HG03575 (cell line): ENCODE results near the gene PLD2.

Experiments used
- ATAC-seq: cut with Tn5 transposase; IDR thresholded peaks from one replicate; pipeline ENCODE4 v1.9.1; 2021; ENCODE audit not compliant: unreplicated experiment, insufficient number of reproducible peaks, low FRiP score; ENCODE audit errors: extremely low read depth

PLD2 gene

DNA sequence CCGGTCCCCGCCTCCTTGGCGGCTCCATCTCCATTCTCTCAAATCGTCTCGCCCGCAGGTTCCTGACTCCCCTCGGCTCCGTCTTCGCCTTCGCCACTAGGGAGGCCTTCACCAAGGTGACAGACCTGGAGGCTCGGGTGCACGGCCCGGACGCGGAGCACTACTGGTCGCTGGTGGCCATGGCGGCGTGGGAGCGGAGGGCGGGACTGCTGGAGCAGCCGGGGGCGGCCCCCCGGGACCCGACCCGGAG lies 17.3 kb upstream of the PLD2 start:
- ATAC-seq: no peak

DNA sequence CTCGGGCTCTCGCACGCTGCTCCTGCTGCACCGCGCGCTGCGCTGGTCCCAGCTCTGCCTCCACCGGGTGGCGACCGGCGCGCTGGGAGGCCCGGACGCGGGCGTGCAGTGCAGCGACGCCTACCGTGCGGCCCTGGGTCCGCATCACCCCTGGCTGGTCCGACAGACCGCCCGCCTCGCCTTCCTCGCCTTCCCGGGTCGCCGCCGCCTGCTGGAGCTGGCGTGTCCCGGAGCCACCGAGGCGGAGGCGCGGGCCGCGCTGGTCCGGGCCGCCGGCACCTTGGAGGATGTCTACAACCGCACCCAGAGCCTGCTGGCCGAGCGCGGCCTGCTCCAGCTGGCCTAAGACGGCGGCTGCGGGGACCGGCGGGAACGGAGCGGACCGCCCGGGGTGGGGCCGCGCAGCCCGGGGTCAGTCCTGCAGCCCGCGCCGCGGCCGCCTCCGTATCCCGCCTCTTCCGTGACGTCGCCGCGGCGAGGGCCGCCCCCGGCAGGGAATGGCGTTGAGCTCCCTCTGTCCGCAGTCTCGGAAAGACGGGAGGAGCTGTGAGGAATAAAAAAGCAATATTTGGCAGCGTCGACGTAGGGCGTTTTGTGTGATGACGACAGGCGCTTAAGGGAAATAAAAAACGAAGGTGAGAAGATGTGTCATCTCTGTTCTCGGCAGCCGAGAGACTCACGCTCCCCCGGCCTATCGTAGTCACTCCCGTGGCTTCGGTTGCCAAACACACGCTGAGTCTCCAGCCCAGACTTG lies 16.8 kb upstream of the PLD2 start:
- no peak for ATAC-seq

DNA sequence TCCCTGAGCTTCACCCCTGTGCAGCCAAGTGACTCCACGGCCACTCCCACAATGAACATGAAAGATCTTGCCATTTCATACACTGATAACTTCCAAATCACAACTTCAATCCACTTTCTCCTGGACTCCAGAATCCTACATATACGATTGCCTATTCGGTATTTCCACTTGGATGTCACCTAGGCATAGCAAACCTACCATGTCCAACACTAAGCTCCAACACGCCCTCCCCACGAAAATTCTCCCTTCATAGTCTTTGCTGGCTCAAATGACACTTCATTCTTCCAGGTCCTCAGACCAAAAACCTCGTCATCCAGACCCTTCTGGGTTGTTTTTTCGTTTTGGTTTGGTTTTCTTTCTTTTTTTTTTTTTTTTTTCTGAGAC lies 16.3 kb upstream of the PLD2 start:
- ATAC-seq: no peak

DNA sequence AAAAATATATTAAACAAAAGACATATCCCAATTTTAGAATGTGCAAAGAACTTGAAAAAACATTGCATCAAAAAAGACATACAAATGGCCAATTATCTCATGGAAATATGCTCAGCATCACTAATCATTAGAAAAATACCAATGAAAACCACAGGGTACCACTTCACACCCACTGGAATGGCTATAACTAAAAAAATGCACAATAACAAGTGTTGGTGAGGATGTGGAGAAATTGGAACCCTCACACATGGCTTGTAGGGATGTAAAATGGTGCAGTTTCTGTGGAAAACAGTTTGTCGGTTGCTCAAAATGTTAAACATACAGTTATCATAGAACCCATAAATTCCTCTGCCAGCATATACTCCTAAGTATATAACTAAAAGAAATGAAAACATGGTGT lies 11.8 kb upstream of the PLD2 start:
- no peak for ATAC-seq

DNA sequence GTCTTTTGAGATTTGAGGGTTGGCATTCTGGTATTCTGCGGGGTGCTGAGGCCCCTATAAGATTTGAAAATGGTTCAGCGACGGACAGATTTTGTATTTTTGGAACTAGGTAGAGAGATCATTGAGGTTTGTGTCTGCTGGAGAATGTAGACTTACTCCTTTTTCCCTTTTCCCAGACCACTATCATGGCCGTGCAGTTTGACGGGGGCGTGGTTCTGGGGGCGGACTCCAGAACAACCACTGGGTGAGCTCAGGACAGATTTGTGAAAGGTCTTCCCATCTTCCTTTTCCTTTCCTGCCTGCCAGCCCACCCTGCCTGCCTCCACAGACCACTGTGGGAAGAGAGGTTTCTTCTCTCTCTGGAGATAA lies 10.4 kb upstream of the PLD2 start:
- no peak for ATAC-seq

DNA sequence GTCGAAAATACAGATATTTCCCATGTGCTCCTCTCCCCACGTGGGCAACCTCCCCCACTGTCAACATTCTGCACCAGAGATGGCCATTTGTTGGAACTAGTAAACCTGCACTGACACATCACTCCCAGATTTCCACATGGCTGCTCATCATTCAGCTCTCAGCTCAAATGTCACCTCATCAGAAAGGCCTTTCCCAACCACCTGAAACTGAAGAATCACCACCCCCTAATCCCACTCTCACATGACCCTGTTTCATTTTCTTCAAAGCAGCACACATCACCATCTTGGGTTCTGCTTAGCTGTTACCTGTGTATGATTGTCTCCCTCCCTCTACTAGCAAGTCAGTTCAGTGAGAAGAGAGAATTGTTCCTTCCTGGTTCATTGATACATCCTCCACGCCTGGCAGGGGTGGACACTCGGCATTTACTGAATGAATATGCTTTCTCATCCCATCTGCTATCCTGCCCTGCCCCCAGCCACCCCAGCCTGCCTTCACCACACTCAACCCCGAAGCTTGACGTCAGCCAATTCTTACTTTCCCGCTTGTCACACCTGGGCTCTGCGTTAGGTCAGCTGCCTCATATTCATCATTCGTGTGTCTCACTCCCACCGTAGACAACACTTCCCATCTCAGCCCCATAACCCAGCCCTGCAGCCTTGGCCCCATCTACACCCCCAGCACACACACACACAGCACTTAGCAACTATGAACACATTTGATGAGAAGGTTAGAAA lies 6.3 kb upstream of the PLD2 start:
- ATAC-seq: no peak

DNA sequence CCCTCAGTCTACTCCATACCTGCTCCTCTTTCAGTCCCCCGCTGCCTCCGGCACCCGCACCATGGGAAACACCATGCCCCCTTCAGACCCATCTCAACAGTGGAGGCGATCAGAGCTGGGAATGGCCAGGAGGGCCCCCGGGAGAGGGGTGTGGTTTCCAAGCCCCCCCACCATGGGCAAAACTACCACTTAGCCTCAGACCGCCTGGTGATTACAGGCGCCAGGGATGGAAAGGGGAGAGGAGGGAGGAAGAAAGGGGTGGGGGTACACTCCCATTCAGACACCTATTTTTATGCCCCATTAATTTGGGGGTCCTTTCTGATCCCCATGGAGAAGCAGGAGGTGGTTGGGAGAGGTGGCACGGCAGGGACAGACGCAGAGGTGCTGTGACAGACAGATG lies 4.7 kb upstream of the PLD2 start, which contains the start of gene C17orf114:
C17orf114 (minus strand) TSS at position 101 of the 400 bp plus-strand sequence.
- ATAC-seq: no peak

DNA sequence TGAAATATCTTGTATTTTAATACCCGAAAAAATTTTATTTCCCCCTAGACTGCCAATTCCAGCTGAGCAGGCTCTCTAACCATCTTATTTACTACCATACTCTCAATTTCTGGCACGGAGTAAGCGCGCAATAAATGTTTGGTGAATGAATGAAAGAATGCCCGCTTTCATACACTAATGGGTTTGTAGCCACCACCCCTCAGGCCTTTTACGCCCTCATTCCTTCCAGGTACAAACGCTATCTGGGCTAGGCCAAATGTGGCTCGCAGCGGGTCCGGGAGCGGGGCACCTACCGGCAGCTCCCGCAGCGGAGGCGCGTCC lies 536 bp upstream of the PLD2 start:
- no peak for ATAC-seq

DNA sequence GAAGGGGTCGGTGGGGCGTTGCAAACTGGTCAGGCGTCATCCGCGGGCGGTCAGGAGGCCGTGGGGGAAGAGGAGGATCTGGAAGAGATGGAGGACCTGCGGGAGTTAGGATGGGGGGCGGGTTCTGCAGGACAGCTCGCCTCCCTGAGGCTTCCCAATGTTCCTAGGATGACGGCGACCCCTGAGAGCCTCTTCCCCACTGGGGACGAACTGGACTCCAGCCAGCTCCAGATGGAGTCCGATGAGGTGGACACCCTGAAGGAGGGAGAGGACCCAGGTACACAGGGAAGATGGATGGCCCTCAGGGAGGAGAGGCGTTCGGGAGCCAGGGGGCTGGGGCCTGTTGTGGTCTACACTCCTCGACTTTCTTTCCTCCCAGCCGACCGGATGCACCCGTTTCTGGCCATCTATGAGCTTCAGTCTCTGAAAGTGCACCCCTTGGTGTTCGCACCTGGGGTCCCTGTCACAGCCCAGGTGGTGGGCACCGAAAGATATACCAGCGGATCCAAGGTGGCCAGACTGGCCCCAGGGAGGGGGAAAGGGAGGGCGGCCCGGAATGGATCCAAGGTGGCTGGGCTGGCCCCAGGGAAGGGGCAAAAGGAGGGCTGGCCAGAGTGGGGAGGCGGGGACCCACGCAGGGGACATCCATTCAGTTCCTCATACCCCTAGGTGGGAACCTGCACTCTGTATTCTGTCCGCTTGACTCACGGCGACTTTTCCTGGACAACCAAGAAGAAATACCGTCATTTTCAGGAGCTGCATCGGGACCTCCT lies 839 bp downstream of the PLD2 start:
- ATAC-seq: no peak

DNA sequence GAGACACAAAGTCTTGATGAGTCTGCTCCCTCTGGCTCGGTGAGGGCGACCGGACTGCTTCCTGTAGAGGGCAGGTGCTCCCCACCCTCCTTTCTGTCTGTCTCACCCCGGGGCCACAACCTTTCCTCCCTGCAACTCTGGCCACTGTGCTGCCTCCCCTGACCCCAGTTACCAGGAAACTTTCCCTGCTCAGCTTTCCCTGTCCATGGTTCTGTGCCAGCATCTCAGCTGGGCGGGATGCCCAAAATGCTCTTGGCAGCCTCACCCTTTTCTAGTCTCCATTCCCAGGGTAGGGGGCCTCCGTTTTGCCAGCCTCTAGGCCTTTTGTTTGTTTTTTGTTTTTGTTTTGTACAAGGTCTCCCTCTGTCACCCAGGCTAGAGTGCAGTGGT lies 1.4 kb downstream of the PLD2 start:
- no peak for ATAC-seq

DNA sequence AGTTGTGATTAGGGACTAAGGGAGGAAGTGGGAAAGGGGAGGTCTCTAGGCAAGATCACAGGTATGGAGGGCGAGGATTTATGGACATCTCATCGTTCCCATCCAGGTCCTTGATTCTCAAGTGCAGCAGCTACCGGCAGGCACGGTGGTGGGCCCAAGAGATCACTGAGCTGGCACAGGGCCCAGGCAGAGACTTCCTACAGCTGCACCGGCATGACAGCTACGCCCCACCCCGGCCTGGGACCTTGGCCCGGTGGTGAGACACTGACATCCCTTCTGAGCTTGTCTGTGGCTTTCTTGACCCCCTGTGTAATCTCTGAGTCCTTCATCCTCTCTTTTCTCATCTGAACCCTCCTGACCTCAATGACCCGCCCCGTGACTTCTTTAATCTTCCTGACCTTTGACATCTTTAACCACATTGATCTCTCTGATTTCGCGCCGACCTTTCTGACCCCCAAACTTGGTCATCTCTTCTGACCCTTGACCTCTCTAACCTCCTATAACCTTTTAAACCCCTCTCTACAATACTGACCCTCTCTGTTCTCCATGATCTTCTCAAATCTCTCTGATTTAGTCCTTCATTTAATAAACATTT lies 3.8 kb downstream of the PLD2 start:
- no peak for ATAC-seq

DNA sequence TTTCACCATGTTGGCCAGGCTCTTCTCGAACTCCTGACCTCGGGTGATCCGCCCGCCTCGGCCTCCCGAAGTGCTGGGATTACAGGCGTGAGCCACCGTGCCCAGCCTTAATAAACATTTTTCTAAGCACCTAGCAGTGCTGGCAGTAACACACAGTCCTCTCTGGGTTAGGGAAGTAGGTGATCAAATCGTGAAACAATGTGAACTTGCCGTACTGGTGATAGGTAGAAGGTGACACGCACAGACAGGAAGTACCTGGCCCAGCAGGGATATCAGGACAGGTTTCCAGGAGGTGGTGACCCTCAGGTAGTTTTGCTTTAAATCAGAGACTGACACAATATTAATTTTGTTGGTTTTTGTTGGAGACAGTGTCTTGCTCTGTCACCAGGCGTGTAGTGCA lies 4.5 kb downstream of the PLD2 start:
- no peak for ATAC-seq

DNA sequence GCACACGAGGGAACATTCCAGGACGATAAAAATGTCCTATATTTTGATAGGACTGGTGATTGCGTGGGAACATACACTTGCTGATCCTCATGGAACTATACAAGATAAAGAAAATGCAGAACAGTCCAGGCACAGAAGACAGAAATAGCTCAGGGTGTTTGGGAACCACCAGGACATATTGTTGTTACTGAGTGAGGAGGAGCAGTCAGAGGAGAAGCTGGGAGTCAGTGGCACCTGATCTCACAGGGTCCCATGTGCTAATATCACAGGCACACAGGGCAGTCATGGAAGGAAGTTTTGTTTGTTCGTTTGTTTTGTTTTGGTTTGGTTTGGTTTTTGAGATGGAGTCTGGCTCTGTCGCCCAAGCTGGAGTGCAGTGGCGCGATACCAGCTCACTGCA lies 5.7 kb downstream of the PLD2 start:
- no peak for ATAC-seq

DNA sequence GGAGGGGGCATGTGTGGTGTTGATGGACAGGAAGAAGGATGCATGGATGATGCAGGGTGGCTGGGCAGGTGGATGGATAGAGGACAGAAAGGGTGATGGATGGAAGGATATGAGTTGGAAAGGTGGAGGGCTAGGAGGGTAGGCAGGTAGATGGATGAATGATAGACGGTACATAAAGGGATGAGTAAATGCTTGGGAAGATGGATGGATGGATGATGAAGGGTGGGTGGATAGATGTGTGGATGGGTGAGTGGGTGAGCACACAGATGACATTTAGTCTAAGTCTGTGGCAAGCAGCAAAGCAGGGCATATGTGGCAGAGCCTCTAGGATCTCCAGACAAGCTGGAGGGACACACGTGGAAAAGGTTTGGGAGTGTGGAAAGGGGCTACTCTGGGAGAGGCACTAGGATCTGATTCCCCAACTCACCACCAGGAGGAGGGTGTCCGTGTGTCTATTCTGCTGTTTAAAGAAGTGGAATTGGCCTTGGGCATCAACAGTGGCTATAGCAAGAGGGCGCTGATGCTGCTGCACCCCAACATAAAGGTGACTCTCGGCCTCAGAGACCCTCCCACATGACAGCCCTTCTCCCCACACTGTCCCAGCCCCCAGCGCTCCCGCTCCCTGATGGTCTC lies 8.2 kb downstream of the PLD2 start:
- no peak for ATAC-seq

DNA sequence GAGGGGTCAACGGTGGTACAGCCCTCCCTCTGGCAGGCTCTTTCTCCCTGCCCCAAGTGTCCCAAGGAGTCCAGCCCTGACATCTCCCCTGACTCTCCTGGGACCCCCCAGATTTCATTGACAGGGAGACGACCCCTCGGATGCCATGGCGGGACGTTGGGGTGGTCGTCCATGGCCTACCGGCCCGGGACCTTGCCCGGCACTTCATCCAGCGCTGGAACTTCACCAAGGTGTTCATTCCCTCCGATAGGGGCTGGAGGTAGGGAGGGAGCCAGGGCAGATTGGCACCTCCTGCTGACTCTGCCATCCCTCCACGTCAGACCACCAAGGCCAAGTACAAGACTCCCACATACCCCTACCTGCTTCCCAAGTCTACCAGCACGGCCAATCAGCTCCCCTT lies 9.9 kb downstream of the PLD2 start:
- ATAC-seq: no peak

DNA sequence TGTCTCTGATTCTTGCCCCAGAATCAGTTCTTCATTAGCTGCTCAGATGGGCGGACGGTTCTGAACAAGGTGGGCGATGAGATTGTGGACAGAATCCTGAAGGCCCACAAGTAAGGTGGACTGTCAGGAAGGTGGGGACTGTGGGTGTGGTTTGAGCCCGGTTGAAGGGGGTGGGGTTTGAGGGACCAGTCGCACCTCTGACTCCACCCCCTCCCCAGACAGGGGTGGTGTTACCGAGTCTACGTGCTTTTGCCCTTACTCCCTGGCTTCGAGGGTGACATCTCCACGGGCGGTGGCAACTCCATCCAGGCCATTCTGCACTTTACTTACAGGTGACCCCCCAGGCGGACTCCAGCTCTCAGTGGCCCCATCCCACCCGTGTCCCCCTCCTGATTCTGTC lies 11.3 kb downstream of the PLD2 start:
- ATAC-seq: no peak

DNA sequence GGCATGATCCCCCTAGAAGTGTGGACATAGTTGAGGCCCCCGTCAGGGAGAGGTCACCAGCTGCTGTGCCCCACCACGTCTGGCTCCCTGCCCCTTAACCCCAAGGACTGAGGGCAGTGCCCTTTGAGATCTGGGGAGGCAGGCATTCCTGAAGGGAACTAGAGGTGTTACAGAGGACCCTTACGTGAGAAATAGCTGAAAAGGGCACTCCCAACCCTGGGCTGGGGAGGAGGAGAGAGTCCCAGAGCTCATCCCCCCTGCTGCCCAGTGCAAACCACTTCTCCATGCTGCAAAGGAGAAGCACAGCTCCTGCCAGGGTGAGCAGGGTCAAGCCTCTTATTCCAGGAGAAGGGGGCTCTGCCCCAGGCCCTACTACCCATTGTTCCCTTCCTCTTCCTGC lies 15.9 kb downstream of the PLD2 start:
- no peak for ATAC-seq

DNA sequence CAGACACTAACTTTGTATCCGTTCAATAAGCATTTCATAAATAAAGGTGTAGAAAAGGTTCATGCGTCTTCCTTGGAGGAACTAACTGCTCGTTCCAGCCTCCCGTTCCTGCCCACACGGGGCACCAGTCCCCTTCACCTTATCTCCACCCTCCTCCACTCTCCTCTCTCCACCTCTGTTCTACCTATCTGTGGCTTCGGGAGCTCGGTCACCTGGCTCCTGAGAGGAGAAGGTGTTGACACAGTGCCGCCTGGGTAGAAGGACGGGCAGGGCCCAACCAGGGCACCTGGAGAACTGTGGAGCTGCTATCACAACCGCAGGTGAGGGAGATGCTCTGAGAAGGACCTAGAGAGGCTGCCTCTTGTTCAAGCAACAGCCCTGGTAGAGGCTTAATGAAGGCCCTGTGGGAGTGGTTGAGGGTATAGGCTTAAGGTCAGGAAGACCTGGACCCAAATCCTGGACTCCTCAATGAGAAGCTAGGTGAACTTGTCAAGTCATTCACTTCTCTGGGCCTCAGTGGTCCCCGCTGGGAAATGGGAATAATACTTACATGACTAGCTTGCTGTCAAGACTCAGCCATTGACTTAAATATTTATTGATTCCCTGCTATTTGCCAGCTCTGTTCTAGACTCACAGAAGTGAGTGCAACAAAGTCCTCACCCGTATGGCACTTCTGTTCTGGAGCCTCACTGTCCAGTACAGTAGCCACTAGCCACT lies 16.6 kb downstream of the PLD2 start:
- ATAC-seq: no peak

DNA sequence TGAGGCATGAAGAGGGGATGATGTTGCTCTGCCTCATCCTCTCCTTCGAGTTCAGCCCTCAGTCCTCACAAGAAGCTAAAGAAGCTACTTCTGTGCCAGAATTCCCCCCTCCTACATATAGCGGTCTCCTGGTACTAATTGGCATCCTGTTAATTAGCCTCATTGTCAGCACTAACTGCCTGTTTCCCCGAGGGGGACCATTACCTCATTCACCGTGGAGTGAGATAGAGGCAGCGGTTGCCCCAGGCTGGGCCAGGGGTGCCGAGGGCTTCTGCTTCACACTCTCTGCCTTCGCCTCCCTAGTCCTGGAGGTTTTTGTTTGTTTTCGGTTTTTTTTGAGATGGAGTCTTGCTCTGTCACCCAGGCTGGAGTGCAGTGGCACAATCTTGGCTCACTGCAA lies 20.4 kb downstream of the PLD2 start:
- ATAC-seq: no peak
